AG04450 (cell line): ENCODE results near the gene KRTAP9-6. TPM values are rescaled to one million over a fixed set of nuclear protein-coding genes. Genes with fewer than 3 reads are reported as not detected.
"Not testable (repeated sequence)": the region's sequence is repeated elsewhere in the genome, so short reads cannot be mapped to it uniquely, and the experiment has no call there.

Experiments used
- CTCF ChIA-PET: fragments of 300-600, 350-600 bp; formaldehyde crosslinking; extraction: SDS; loops from one replicate; lab custom pipeline; 2022; ENCODE audit warnings: antibody characterized with exemption, inconsistent platforms; lab: Charles Lee
- POLR2A ChIA-PET: fragments of 350-600 bp; formaldehyde crosslinking; extraction: SDS; loops from one replicate; lab custom pipeline; 2021; ENCODE audit warnings: antibody characterized with exemption, inconsistent platforms; lab: Yijun Ruan, JAX
- DNase-seq: peaks from one replicate; pipeline ENCODE4 v3.0.0-alpha.2; 2011; ENCODE audit warnings: low read depth, low spot score
- H3K27ac ChIP-seq: one replicate; pipeline ENCODE4 v1.5.1; 2012; ENCODE audit warnings: low read depth, low read length, control low read depth
- H3K27me3 ChIP-seq: one replicate; pipeline ENCODE4 v1.6.0; 2012; ENCODE audit warnings: low read length; ENCODE audit not compliant: control insufficient read depth, insufficient read depth
- H3K4me3 ChIP-seq: 2 replicates; pipeline ENCODE4 v1.5.1; 2011; ENCODE audit warnings: mild to moderate bottlenecking, low read depth, low read length, control low read depth
- H3K9me3 ChIP-seq: 2 replicates; pipeline ENCODE4 v1.5.1; 2012; ENCODE audit warnings: low read length; ENCODE audit not compliant: control insufficient read depth, insufficient read depth
- CTCF ChIP-seq: IDR thresholded peaks from 2 replicates; pipeline ENCODE4 v1.5.1; 2011; ENCODE audit warnings: low read depth, low read length, control low read depth, inconsistent platforms
- polyA plus RNA-seq: library from polyadenylated mRNA; depleted of rRNA; stranded (reverse); fragments of >200 nt; gene quantifications from 2 replicates; pipeline ENCODE4 v1.2.3, GENCODE V29; 2011

KRTAP9-6 gene
- polyA plus RNA-seq, 1 experiment: not detected

DNA sequence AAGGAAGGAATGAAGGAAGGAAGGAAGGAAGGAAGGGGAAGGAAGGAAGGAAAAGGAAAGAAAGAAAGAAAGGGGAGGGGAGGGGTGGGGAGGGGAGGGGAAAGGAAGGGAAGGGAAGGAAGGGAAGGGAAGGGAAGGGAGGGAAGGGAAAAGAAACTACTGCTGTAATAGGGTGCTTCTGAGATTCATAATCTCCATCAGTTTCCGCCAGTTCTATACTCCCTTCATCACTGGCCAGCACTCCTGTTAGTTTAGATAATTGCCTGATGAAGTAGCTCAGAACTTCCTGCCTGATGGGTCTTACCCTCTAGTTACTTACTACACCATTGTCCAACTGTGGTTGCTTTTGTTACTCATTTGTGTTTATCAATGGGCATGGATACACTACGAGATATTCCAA lies 2.0 kb upstream of the KRTAP9-6 start:
- CTCF ChIA-PET: interaction anchor here (0.7 kb wide), 1 partner anchor 285 kb away, joined by 3 read pairs; no protein-coding TSS in a partner anchor
- no peaks in the 10 kb centered on the region for H3K9me3 ChIP-seq
- no peak for DNase-seq
- H3K4me3 ChIP-seq: no peak overlapping the region
- TF ChIP-seq CTCF: no peak
- peaks cover 6% of the 10 kb centered on the region for H3K27me3 ChIP-seq
- H3K27ac ChIP-seq: no peak overlapping the region
- POLR2A ChIA-PET: no interaction called here

DNA sequence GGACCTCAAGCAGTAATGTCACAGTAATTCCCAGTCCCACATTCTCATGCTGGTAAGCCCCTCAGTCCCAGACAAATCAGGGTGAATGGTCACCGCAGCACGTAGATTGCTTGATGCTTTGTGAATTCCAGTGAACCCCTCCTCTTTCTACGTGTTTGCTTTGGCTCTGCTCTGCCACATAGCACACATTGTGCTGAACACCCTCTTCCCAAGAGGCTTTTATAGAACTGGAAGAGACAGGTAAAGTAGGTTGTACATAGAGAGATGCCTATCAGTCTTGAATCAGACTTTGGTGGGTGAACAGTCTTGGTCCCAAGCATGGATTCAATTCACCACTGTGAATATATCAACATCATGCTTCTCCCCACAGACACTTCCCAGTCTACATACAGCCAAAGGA lies 579 bp upstream of the KRTAP9-6 start:
- Histone ChIP-seq H3K9me3 (no peaks in the 10 kb centered on the region), H3K27ac (no peak overlapping the region), H3K27me3 (peaks cover 10% of the 10 kb centered on the region), H3K4me3 (no peak overlapping the region)
- CTCF ChIA-PET: no interaction called here
- no peak for TF ChIP-seq CTCF
- DNase-seq: no peak
- POLR2A ChIA-PET: no interaction called here

GRCh38 chr17:41267711-41268110 lies 2.5 kb downstream of the KRTAP9-6 start:
- Histone ChIP-seq H3K4me3 (no peak overlapping the region), H3K27ac (no peak overlapping the region), H3K9me3 (no peaks in the 10 kb centered on the region), H3K27me3 (peaks cover 12% of the 10 kb centered on the region)
- ChIA-PET POLR2A (interaction anchor here (0.7 kb wide), 1 partner anchor 166 kb away, joined by 3 read pairs; no protein-coding TSS in a partner anchor), CTCF (no interaction called here)
- no peak for TF ChIP-seq CTCF
- no peak for DNase-seq

DNA sequence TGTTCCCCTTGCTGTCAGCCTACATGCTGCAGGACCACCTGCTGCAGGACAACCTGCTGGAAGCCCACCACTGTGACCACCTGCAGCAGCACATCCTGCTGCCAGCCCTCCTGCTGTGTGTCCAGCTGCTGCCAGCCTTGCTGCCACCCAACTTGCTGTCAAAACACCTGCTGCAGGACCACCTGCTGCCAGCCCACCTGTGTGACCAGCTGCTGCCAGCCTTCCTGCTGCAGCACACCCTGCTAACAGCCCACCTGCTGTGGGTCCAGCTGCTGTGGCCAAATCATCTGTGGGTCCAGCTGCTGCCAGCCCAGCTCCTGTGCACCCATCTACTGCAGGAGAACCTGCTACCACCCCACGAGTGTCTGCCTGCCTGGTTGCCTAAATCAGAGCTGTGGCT lies 6.1 kb downstream of the KRTAP9-6 start:
- H3K4me3 ChIP-seq, CTCF ChIA-PET, H3K27ac ChIP-seq, DNase-seq, POLR2A ChIA-PET, H3K9me3 ChIP-seq: not testable (repeated sequence)
- peaks cover 14% of the 10 kb centered on the region for H3K27me3 ChIP-seq

DNA sequence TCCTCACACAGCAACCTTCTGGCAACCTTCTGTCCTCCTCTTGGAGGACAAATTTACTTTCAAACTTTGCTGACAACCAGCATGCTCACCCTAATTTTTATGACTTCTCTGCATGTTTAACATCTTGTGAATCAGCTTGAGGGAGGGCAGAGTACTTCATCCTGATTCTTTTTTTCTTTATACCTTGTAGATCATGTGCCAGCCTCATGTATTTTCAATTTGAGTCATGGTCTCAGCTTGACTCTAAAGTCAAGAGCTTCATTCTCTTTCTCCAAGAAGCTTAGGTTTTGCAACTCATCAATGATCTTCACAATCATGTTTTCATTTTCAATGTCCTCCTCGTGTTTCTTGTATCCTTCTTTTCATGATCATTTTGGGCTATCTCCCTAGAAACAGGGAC lies 6.7 kb downstream of the KRTAP9-6 start:
- no peak for DNase-seq
- H3K9me3 ChIP-seq: no peaks in the 10 kb centered on the region
- ChIA-PET POLR2A (no interaction called here), CTCF (no interaction called here)
- H3K27me3 ChIP-seq: peaks cover 14% of the 10 kb centered on the region
- H3K27ac ChIP-seq: no peak overlapping the region
- no peak overlapping the region for H3K4me3 ChIP-seq
- TF ChIP-seq CTCF: no peak

DNA sequence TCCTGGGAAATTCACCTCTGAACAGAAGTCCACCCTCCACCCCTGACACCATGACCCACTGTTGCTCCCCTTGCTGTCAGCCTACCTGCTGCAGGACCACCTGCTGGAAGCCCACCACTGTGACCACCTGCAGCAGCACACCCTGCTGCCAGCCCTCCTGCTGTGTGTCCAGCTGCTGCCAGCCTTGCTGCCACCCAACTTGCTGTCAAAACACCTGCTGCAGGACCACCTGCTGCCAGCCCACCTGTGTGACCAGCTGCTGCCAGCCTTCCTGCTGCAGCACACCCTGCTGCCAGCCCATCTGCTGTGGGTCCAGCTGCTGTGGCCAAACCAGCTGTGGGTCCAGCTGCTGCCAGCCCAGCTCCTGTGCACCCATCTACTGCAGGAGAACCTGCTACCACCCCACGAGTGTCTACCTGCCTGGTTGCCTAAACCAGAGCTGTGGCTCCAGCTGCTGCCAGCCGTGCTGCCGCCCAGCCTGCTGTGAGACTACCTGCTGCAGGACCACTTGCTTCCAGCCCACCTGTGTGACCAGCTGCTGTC lies 10.5 kb downstream of the KRTAP9-6 start, which contains the start of gene KRTAP9-7:
KRTAP9-7 (plus strand) TSS at position 51 of the 543 bp plus-strand sequence; CDS start at position 51, 0 bp downstream.
- CTCF ChIA-PET: interaction anchor here (0.7 kb wide), 1 partner anchor 274 kb away, joined by 4 read pairs; no protein-coding TSS in a partner anchor
- H3K4me3 ChIP-seq, H3K9me3 ChIP-seq, DNase-seq, H3K27me3 ChIP-seq, H3K27ac ChIP-seq, POLR2A ChIA-PET: not testable (repeated sequence)
